ENCODE data around the gene SP2.

Gene SP2

GRCh38 chr17:47895856-47896671 lies at the start of gene SP2:
Gene SP2 (plus strand): TSS chr17:47896236. CDS start chr17:47896287, 51 bp downstream.
- Histone ChIP-seq H3K27me3 (replicated peaks) (no peaks in the 10 kb centered on the region), H3K36me3 (replicated peaks) (no peaks in the 10 kb centered on the region), H3K27ac (peak within 1 kb of the TSS; percentile 98), H3K4me3 (ENCODE audit: low read depth, low read length) (peak within 1 kb of the TSS; percentile 94)
- DNase-seq = peak; percentile 100
- peak; percentile 10 for TF ChIP-seq CTCF (IDR thresholded peaks at IDR 0.05; ENCODE audit: low read depth, low read length, missing control alignments)
- in situ Hi-C loops (cut with HindIII; ENCODE audit: low pct_ligation_motif_present, low sequenced_read_pairs) = no loop called here

- peaks cover 65% of the 10 kb centered on the region for H3K27me3 ChIP-seq (replicated peaks)
- no peaks in the 10 kb centered on the region for H3K36me3 ChIP-seq (replicated peaks)
- no peak for TF ChIP-seq CTCF (IDR thresholded peaks at IDR 0.05; ENCODE audit: low read depth, low read length, missing control alignments)
- in situ Hi-C loops (cut with HindIII; ENCODE audit: low pct_ligation_motif_present, low sequenced_read_pairs) = no loop called here
- no peak overlapping the region for H3K4me3 ChIP-seq (ENCODE audit: low read depth, low read length)
- H3K27ac ChIP-seq = no peak overlapping the region
- DNase-seq = no peak
Measured at GRCh38 chr17:47846716-47847340, 49.2 kb upstream of the SP2 start.

- Histone ChIP-seq H3K27me3 (replicated peaks) (peaks cover 73% of the 10 kb centered on the region), H3K27ac (no peak overlapping the region), H3K4me3 (ENCODE audit: low read depth, low read length) (no peak overlapping the region), H3K36me3 (replicated peaks) (no peaks in the 10 kb centered on the region)
- peak; percentile 60 for TF ChIP-seq CTCF (IDR thresholded peaks at IDR 0.05; ENCODE audit: low read depth, low read length, missing control alignments)
- DNase-seq = no peak
- in situ Hi-C loops (cut with HindIII; ENCODE audit: low pct_ligation_motif_present, low sequenced_read_pairs) = no loop called here
Measured at GRCh38 chr17:47847341-47848197, 48.5 kb upstream of the SP2 start.

- no peak for DNase-seq
- in situ Hi-C loops (cut with HindIII; ENCODE audit: low pct_ligation_motif_present, low sequenced_read_pairs) = no loop called here
- Histone ChIP-seq H3K4me3 (ENCODE audit: low read depth, low read length) (no peak overlapping the region), H3K27me3 (replicated peaks) (peaks cover 79% of the 10 kb centered on the region), H3K36me3 (replicated peaks) (no peaks in the 10 kb centered on the region), H3K27ac (no peak overlapping the region)
- TF ChIP-seq CTCF (IDR thresholded peaks at IDR 0.05; ENCODE audit: low read depth, low read length, missing control alignments) = no peak
Measured at GRCh38 chr17:47848198-47848513, 47.9 kb upstream of the SP2 start.

- H3K27me3 ChIP-seq (replicated peaks) = peaks cover 91% of the 10 kb centered on the region
- no peak for DNase-seq
- in situ Hi-C loops (cut with HindIII; ENCODE audit: low pct_ligation_motif_present, low sequenced_read_pairs) = no loop called here
- no peaks in the 10 kb centered on the region for H3K36me3 ChIP-seq (replicated peaks)
- H3K27ac ChIP-seq = no peak overlapping the region
- no peak for TF ChIP-seq CTCF (IDR thresholded peaks at IDR 0.05; ENCODE audit: low read depth, low read length, missing control alignments)
- no peak overlapping the region for H3K4me3 ChIP-seq (ENCODE audit: low read depth, low read length)
Measured at GRCh38 chr17:47850373-47850691, 45.7 kb upstream of the SP2 start.

All from brain microvascular endothelial cell (primary cell).